Body of pancreas (tissue), 4 donors: ENCODE measurements around the gene GRB10.

Experiments used
- CTCF ChIP-seq, 7 experiments: fragments of 450-650 bp in 4 of 7; fragments of 200-600 bp in 3 of 7; sonication (generic) in 3 of 7; IDR thresholded peaks; one replicate each; pipeline ENCODE4 v1.5.1; 2016 to 2019; ENCODE audit warnings: antibody characterized with exemption in 7 of 7
- POLR2A ChIP-seq, 3 donors: fragments of 450-650 bp; IDR thresholded peaks; one replicate each; pipeline ENCODE4 v1.6.1; 2016; ENCODE audit warnings: antibody characterized with exemption in 3 of 3, mild to moderate bottlenecking in 2 of 3

- TF ChIP-seq CTCF (IDR thresholded peaks at IDR 0.05) (no peak), POLR2A (IDR thresholded peaks at IDR 0.05) (no peak)
Observed at GRCh38 chr7:50673096-50673495, 109.6 kb downstream of the GRB10 start.
